Liver (tissue), 9 donors: ENCODE measurements around the gene LSM2. TPM values are rescaled to one million over a fixed set of nuclear protein-coding genes. Genes with fewer than 3 reads are reported as not detected.

Source experiments
- DNase-seq: peaks from one replicate; pipeline ENCODE4 v3.0.0-alpha.2; 2017; ENCODE audit warnings: low spot score
- H3K27ac ChIP-seq, 2 donors: one replicate each; pipeline ENCODE4 v1.7.0; 2013; ENCODE audit warnings: inconsistent platforms in 2 of 2, low read length in 2 of 2, control low read depth in 1 of 2, low read depth in 1 of 2, mild to moderate bottlenecking in 1 of 2
- H3K27me3 ChIP-seq, 4 donors: one replicate each; pipeline versions ENCODE4 v1.6.1 to v1.7.0; 2013; ENCODE audit warnings: low read length in 3 of 4, inconsistent platforms in 1 of 4, mild to moderate bottlenecking in 1 of 4, moderate library complexity in 1 of 4; ENCODE audit not compliant: control insufficient read depth in 4 of 4, insufficient read depth in 4 of 4
- H3K36me3 ChIP-seq, 4 donors: one replicate each; pipeline versions ENCODE4 v1.6.1 to v1.7.0; 2013; ENCODE audit warnings: low read length in 3 of 4, mild to moderate bottlenecking in 3 of 4, low read depth in 1 of 4, moderate library complexity in 1 of 4; ENCODE audit not compliant: control insufficient read depth in 4 of 4, insufficient read depth in 3 of 4
- H3K4me1 ChIP-seq, 4 donors: one replicate each; pipeline versions ENCODE4 v1.6.1 to v1.7.0; 2013; ENCODE audit warnings: low read length in 3 of 4, mild to moderate bottlenecking in 3 of 4, moderate library complexity in 1 of 4; ENCODE audit not compliant: control insufficient read depth in 4 of 4, insufficient read depth in 4 of 4
- H3K4me3 ChIP-seq, 3 donors: one replicate each; pipeline versions ENCODE4 v1.6.1 to v1.7.0; 2013; ENCODE audit warnings: low read length in 3 of 3, control low read depth in 1 of 3, low read depth in 1 of 3, mild to moderate bottlenecking in 1 of 3
- H3K9ac ChIP-seq, 2 donors: one replicate each; pipeline ENCODE4 v1.7.0; 2013; ENCODE audit warnings: low read length in 2 of 2, mild to moderate bottlenecking in 2 of 2, moderate library complexity in 2 of 2, control low read depth in 1 of 2, low read depth in 1 of 2
- H3K9me3 ChIP-seq, 4 donors: one replicate each; pipeline versions ENCODE4 v1.6.1 to v1.7.0; 2013; ENCODE audit warnings: low read length in 3 of 4; ENCODE audit not compliant: control insufficient read depth in 4 of 4
- ATF3 ChIP-seq: IDR thresholded peaks from 2 replicates; pipeline ENCODE4 v1.6.1; 2016; ENCODE audit warnings: antibody characterized with exemption
- CTCF ChIP-seq: fragments of 150-350 bp; IDR thresholded peaks from 2 replicates; pipeline ENCODE4 v1.5.1; 2017; ENCODE audit warnings: improper control_type of control experiment, low read depth, low read length; ENCODE audit not compliant: missing input control
- EGR1 ChIP-seq, 2 donors: IDR thresholded peaks; 2 replicates each; pipeline ENCODE4 v1.6.1; 2016 to 2018; ENCODE audit warnings: antibody characterized with exemption in 2 of 2, low read depth in 2 of 2
- FOXA1 ChIP-seq: IDR thresholded peaks from 2 replicates; pipeline ENCODE4 v1.6.1; 2016; ENCODE audit warnings: antibody characterized with exemption
- FOXA2 ChIP-seq: IDR thresholded peaks from 2 replicates; pipeline ENCODE4 v1.6.1; 2016; ENCODE audit warnings: antibody characterized with exemption
- GABPA ChIP-seq, 2 donors: IDR thresholded peaks in 1 of 2; conservative IDR thresholded peaks in 1 of 2; 2 replicates each; pipeline ENCODE4 v1.6.1; 2016; ENCODE audit warnings: antibody characterized with exemption in 2 of 2, mild to moderate bottlenecking in 1 of 2, moderate library complexity in 1 of 2
- HNF4A ChIP-seq, 2 donors: conservative IDR thresholded peaks; 2 replicates each; pipeline ENCODE4 v1.6.1; 2016; ENCODE audit warnings: antibody characterized with exemption in 2 of 2, mild to moderate bottlenecking in 2 of 2
- HNF4G ChIP-seq: IDR thresholded peaks from 2 replicates; pipeline ENCODE4 v1.6.1; 2016; ENCODE audit warnings: antibody characterized with exemption
- JUND ChIP-seq, 2 donors: IDR thresholded peaks; 2 replicates each; pipeline ENCODE4 v1.6.1; 2016; ENCODE audit warnings: antibody characterized with exemption in 2 of 2
- MAX ChIP-seq: IDR thresholded peaks from 2 replicates; pipeline ENCODE4 v1.6.1; 2016; ENCODE audit warnings: antibody characterized with exemption
- NR2F2 ChIP-seq: IDR thresholded peaks from 2 replicates; pipeline ENCODE4 v1.6.1; 2016; ENCODE audit warnings: antibody characterized with exemption
- RAD21 ChIP-seq, 2 donors: IDR thresholded peaks; 2 replicates each; pipeline ENCODE4 v1.6.1; 2016; ENCODE audit warnings: antibody characterized with exemption in 2 of 2, mild to moderate bottlenecking in 2 of 2
- RXRA ChIP-seq, 2 donors: IDR thresholded peaks; 2 replicates each; pipeline ENCODE4 v1.6.1; 2017 to 2018; ENCODE audit warnings: antibody characterized with exemption in 2 of 2, mild to moderate bottlenecking in 1 of 2
- SP1 ChIP-seq: IDR thresholded peaks from 2 replicates; pipeline ENCODE4 v1.6.1; 2018; ENCODE audit warnings: antibody characterized with exemption, mild to moderate bottlenecking
- TAF1 ChIP-seq: conservative IDR thresholded peaks from 2 replicates; pipeline ENCODE4 v1.6.1; 2016; ENCODE audit warnings: antibody characterized with exemption, mild to moderate bottlenecking
- YY1 ChIP-seq: IDR thresholded peaks from 2 replicates; pipeline ENCODE4 v1.6.1; 2016; ENCODE audit warnings: antibody characterized with exemption, mild to moderate bottlenecking
- ZBTB33 ChIP-seq: IDR thresholded peaks from 2 replicates; pipeline ENCODE4 v1.6.1; 2016; ENCODE audit warnings: antibody characterized with exemption
- WGBS: extraction: QIAGEN DNeasy Blood & Tissue Kit; methylation state at CpG from one replicate; pipeline ENCODE4 v1.1.7; 2013; 5-methylcytosine and 5-hydroxymethylcytosine counted together
- polyA plus RNA-seq, 2 donors: library from polyadenylated mRNA; stranded (reverse) in 1 of 2; unstranded in 1 of 2; fragments of 200-250 nt in 1 of 2; fragments of >200 nt in 1 of 2; fragmentation: Nextera tagmentation in 1 of 2; extraction: Ambion mirVana in 1 of 2; gene quantifications; one replicate each; pipeline versions ENCODE4 v1.2.1 to v1.2.3, GENCODE V29; 2013 to 2015
- total RNA-seq, 2 donors: library from RNA; depleted of rRNA; stranded (reverse); fragments of >200 nt; gene quantifications; one replicate each; pipeline ENCODE4 v1.2.3, GENCODE V29; 2014
- donor health status: healthy.
- donor health status: healthy.
- donor health status: healthy.
- donor health status: healthy.
- donor health status: healthy.

The LSM2 gene
- total and polyA plus RNA-seq, 4 donors: 7.3 to 18.7 (median 15.5) TPM

- H3K27ac ChIP-seq: no peak overlapping the region
- TF ChIP-seq FOXA2 (no peak), YY1 (no peak)
- no peaks in the 10 kb centered on the region for H3K36me3 ChIP-seq
- H3K9me3 ChIP-seq: no peaks in the 10 kb centered on the region
- no peak overlapping the region for H3K9ac ChIP-seq
- H3K4me1 ChIP-seq: no peaks in the 10 kb centered on the region
- WGBS: 89% methylated on average over 4 of the region's 4 CpGs
- H3K27me3 ChIP-seq: no peaks in the 10 kb centered on the region
- DNase-seq: no peak
- no peak overlapping the region for H3K4me3 ChIP-seq
These were observed 42.6 kb downstream of the LSM2 start for GRCh38 chr6:31764198-31764597.

GRCh38 chr6:31763619-31763940 is 43.2 kb downstream of the LSM2 start:
- no peak for DNase-seq
- Histone ChIP-seq H3K27ac (no peak overlapping the region), H3K9me3 (no peaks in the 10 kb centered on the region), H3K4me3 (no peak overlapping the region), H3K36me3 (no peaks in the 10 kb centered on the region), H3K27me3 (no peaks in the 10 kb centered on the region), H3K9ac (no peak overlapping the region), H3K4me1 (no peaks in the 10 kb centered on the region)
- TF ChIP-seq RXRA (IDR thresholded peaks at IDR 0.05): no peak
- TF ChIP-seq HNF4A (conservative IDR thresholded peaks at IDR 0.05): no peak
- TF ChIP-seq TAF1: no peak
- no peak for TF ChIP-seq ZBTB33
- TF ChIP-seq MAX: no peak
- TF ChIP-seq FOXA2: no peak
- no peak for TF ChIP-seq YY1
- TF ChIP-seq EGR1 (IDR thresholded peaks at IDR 0.05; ENCODE audit: low read depth in 2 of 2): no peak
- no peak for TF ChIP-seq GABPA (IDR thresholded peaks at IDR 0.05 in 1 of 2, conservative IDR thresholded peaks at IDR 0.05 in 1 of 2)
- WGBS: 40% methylated on average over 1 of the region's 1 CpG

- Histone ChIP-seq H3K9me3 (no peaks in the 10 kb centered on the region), H3K9ac (no peak overlapping the region), H3K4me1 (no peaks in the 10 kb centered on the region), H3K36me3 (no peaks in the 10 kb centered on the region), H3K4me3 (no peak overlapping the region), H3K27ac (no peak overlapping the region), H3K27me3 (no peaks in the 10 kb centered on the region)
- DNase-seq: no peak
- WGBS: 83% methylated on average over 8 of the region's 8 CpGs
- TF ChIP-seq RXRA (IDR thresholded peaks at IDR 0.05) (no peak), ZBTB33 (no peak), MAX (no peak), NR2F2 (no peak), HNF4G (no peak), GABPA (IDR thresholded peaks at IDR 0.05 in 1 of 2, conservative IDR thresholded peaks at IDR 0.05 in 1 of 2) (no peak), FOXA2 (no peak), YY1 (no peak), ATF3 (no peak), TAF1 (no peak), HNF4A (conservative IDR thresholded peaks at IDR 0.05) (no peak), CTCF (no peak), RAD21 (IDR thresholded peaks at IDR 0.05) (no peak), JUND (IDR thresholded peaks at IDR 0.05) (no peak), FOXA1 (no peak), SP1 (no peak), EGR1 (IDR thresholded peaks at IDR 0.05; ENCODE audit: low read depth in 2 of 2) (no peak)
These were observed 43.7 kb downstream of the LSM2 start for GRCh38 chr6:31762878-31763618.
